Neural progenitor cell (in vitro differentiated cells): ENCODE results near the gene PTPRN2. TPM values are rescaled to one million over a fixed set of nuclear protein-coding genes. Genes with fewer than 3 reads are reported as not detected.
"Not testable (repeated sequence)": the region's sequence is repeated elsewhere in the genome, so short reads cannot be mapped to it uniquely, and the experiment has no call there.

ENCODE experiments used
- DNase-seq: peaks from one replicate; pipeline ENCODE4 v3.0.0-alpha.2; 2016; ENCODE audit warnings: low spot score
- H2AFZ ChIP-seq: fragments of 200-600 bp; sonication (generic); replicated peaks from 2 replicates; pipeline ENCODE4 v1.6.1; 2016; ENCODE audit warnings: antibody characterized with exemption
- H3F3A ChIP-seq: fragments of 200-600 bp; sonication (generic); 2 replicates; pipeline ENCODE4 v1.6.1; 2016; ENCODE audit warnings: antibody characterized with exemption, low read depth
- H3K27ac ChIP-seq: fragments of 200-600 bp; sonication (generic); 2 replicates; pipeline ENCODE4 v1.5.1; 2016; ENCODE audit warnings: mild to moderate bottlenecking
- H3K27me3 ChIP-seq: fragments of 200-600 bp; sonication (generic); 2 replicates; pipeline ENCODE4 v1.6.1; 2016; ENCODE audit warnings: mild to moderate bottlenecking, moderate library complexity
- H3K36me3 ChIP-seq: fragments of 200-600 bp; sonication (generic); 2 replicates; pipeline ENCODE4 v1.5.1; 2016
- H3K4me1 ChIP-seq: fragments of 200-600 bp; sonication (generic); 2 replicates; pipeline ENCODE4 v1.6.1; 2016; ENCODE audit warnings: mixed run types
- H3K4me2 ChIP-seq: fragments of 200-600 bp; sonication (generic); 2 replicates; pipeline ENCODE4 v1.6.1; 2016
- H3K4me3 ChIP-seq: fragments of 200-600 bp; sonication (generic); 2 replicates; pipeline ENCODE4 v1.5.1; 2016
- H3K79me2 ChIP-seq: fragments of 200-600 bp; sonication (generic); 2 replicates; pipeline ENCODE4 v1.6.1; 2016; ENCODE audit warnings: low read depth
- H3K9ac ChIP-seq: fragments of 200-600 bp; sonication (generic); 2 replicates; pipeline ENCODE4 v1.6.1; 2016
- H3K9me3 ChIP-seq: fragments of 200-600 bp; sonication (generic); 2 replicates; pipeline ENCODE4 v1.5.1; 2016; ENCODE audit warnings: low read depth
- H4K20me1 ChIP-seq: fragments of 200-600 bp; sonication (generic); 2 replicates; pipeline ENCODE4 v1.6.1; 2016; ENCODE audit warnings: low read depth
- H3K27ac Mint-ChIP-seq: 3 replicates; pipeline ENCODE4 v1.8.0; 2021; ENCODE audit warnings: mixed read lengths
- H3K27me3 Mint-ChIP-seq: 2 replicates; pipeline ENCODE4 v1.8.0; 2022; ENCODE audit warnings: low read depth, mild to moderate bottlenecking, inconsistent platforms, moderate library complexity, mixed read lengths; ENCODE audit not compliant: insufficient read depth
- H3K36me3 Mint-ChIP-seq: 3 replicates; pipeline ENCODE4 v1.8.0; 2021; ENCODE audit warnings: mixed read lengths
- H3K4me1 Mint-ChIP-seq: 3 replicates; pipeline ENCODE4 v1.8.0; 2021; ENCODE audit warnings: mixed read lengths
- H3K4me3 Mint-ChIP-seq: 3 replicates; pipeline ENCODE4 v1.8.0; 2021; ENCODE audit warnings: mild to moderate bottlenecking, moderate library complexity, mixed read lengths
- H3K9me3 Mint-ChIP-seq: 3 replicates; pipeline ENCODE4 v1.8.0; 2020; ENCODE audit warnings: mixed read lengths
- EZH2 ChIP-seq: fragments of 200-600 bp; sonication (generic); IDR thresholded peaks from 2 replicates; pipeline ENCODE4 v1.6.1; 2017; ENCODE audit warnings: antibody characterized with exemption, mild to moderate bottlenecking, moderate library complexity
- EZH2phosphoT487 ChIP-seq: fragments of 200-600 bp; sonication (generic); IDR thresholded peaks from 2 replicates; pipeline ENCODE4 v1.6.1; 2017; ENCODE audit warnings: antibody characterized with exemption
- total RNA-seq: library from RNA; depleted of rRNA; stranded (reverse); fragments of >200 nt; gene quantifications from 2 replicates; pipeline ENCODE4 v1.2.3, GENCODE V29; 2015; ENCODE audit warnings: low replicate concordance
- TF ChIP-seq, protein P1 (sequence below): fragments of 200-600 bp; sonication (generic); IDR thresholded peaks from 2 replicates; pipeline ENCODE4 v1.5.1; 2017; ENCODE audit warnings: antibody characterized with exemption, mild to moderate bottlenecking

PTPRN2 gene
- total RNA-seq, 1 donor from 2014 or later, result 3.0 TPM

DNA sequence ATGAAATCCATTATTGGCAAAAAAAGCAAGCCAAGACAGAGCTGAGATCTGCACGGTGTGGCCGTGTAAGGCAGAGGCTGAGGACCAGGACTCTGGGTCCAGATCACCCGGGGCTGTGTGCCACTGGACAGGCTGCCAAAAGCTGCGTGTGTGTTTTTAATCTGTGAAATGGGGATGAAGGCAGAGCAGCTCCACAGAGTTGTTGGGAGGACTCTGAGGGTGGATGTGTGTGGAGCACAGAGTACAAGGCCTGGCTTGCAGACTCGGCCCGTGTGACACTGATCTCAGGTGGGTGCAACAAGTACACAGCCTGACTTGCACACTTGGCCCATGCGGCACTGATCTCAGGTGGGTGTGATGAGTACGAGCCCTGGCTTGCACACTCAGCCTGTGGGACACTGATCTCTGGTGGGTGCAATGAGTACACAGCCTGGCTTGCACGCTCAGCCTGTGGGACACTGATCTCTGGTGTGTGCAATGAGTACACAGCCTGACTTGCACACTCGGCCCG is 921.0 kb downstream of the PTPRN2 start:
- Mint-ChIP-seq H3K9me3 (no peaks in the 10 kb centered on the region), H3K36me3 (peaks cover 32% of the 10 kb centered on the region)

DNA sequence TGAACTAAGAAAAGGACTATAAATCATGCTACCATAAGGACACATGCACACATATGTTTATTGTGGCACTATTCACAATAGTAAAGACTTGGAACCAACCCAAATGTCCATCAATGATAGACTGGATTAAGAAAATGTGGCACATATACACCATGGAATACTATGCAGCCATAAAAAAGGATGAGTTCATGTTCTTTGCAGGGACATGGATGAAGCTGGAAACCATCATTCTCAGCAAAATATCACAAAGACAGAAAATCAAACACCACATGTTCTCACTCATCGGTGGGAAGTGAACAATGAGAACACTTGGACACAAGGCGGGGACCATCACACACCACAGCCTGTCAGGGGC is 922.0 kb downstream of the PTPRN2 start:
- not testable (repeated sequence) for H3K4me3 Mint-ChIP-seq, H3K4me2 ChIP-seq
- H3K36me3 Mint-ChIP-seq, result peaks cover 32% of the 10 kb centered on the region

More for the DNA sequence above, 921.0 kb downstream of the PTPRN2 start:
- Histone ChIP-seq H4K20me1 (peaks cover 9% of the 10 kb centered on the region), H3K27me3 (peaks cover 23% of the 10 kb centered on the region), H3K4me3 (no peak overlapping the region), H3K36me3 (no peaks in the 10 kb centered on the region), H3K4me1 (peaks cover 33% of the 10 kb centered on the region), H3K9me3 (no peaks in the 10 kb centered on the region), H3K79me2 (no peaks in the 10 kb centered on the region), H2AFZ (no peak overlapping the region), H3K4me2 (no peak overlapping the region), H3F3A (peaks cover 13% of the 10 kb centered on the region), H3K9ac (no peak overlapping the region), H3K27ac (no peak overlapping the region)
- Mint-ChIP-seq H3K4me1 (peaks cover 50% of the 10 kb centered on the region), H3K27me3 (peaks cover 8% of the 10 kb centered on the region), H3K27ac (peak overlapping the region; percentile 10), H3K4me3 (no peak overlapping the region)
- DNase-seq, result no peak
- TF ChIP-seq EZH2 (no peak), EZH2phosphoT487 (no peak)
- TF ChIP-seq, protein P1, sequence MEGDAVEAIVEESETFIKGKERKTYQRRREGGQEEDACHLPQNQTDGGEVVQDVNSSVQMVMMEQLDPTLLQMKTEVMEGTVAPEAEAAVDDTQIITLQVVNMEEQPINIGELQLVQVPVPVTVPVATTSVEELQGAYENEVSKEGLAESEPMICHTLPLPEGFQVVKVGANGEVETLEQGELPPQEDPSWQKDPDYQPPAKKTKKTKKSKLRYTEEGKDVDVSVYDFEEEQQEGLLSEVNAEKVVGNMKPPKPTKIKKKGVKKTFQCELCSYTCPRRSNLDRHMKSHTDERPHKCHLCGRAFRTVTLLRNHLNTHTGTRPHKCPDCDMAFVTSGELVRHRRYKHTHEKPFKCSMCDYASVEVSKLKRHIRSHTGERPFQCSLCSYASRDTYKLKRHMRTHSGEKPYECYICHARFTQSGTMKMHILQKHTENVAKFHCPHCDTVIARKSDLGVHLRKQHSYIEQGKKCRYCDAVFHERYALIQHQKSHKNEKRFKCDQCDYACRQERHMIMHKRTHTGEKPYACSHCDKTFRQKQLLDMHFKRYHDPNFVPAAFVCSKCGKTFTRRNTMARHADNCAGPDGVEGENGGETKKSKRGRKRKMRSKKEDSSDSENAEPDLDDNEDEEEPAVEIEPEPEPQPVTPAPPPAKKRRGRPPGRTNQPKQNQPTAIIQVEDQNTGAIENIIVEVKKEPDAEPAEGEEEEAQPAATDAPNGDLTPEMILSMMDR, result no peak

DNA sequence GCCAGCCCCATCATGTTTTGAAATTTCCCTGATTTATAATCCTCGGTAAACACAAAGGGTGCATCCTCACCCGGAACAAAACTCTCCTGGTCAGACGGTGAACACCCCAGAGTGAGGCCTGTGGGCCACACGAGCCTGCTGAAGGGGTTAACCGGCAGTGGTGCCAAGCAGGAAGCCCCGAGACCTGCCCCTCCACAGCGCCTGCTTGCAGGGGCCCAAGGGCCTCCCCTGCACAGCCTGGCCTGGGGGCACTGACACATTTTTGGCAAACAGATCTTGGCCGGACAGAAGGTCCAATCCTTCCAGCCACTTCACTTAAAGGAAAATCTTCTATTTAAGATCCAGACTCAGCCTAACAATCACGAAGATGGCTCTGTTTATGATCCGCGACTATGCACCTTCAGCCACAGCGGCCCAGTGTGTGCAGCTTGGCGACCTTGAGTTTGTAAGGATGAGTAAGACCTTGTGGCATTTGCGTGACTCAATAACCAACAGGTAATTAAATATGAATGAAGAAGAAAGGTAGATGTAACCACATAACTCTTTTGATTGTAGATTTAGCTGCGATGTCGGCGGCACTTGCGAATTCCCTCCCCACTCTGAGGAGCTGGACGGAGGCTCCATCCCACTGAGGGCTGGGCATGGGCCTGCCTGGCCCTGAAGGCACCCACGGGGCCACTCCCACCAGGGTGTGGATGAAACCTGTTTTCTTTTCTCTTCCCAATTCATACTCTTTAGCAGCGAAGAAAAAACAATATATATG is 922.6 kb downstream of the PTPRN2 start:
- peaks cover 39% of the 10 kb centered on the region for H3K4me1 Mint-ChIP-seq
- no peak for DNase-seq
- H3K27ac Mint-ChIP-seq, result no peak overlapping the region
- H3K27me3 ChIP-seq, result peaks cover 16% of the 10 kb centered on the region
- H3K9me3 Mint-ChIP-seq, result no peaks in the 10 kb centered on the region
- no peaks in the 10 kb centered on the region for H3K36me3 ChIP-seq
- H3K4me3 ChIP-seq, result no peak overlapping the region
- no peak overlapping the region for H3K27ac ChIP-seq
- no peak overlapping the region for H2AFZ ChIP-seq
- peaks cover 33% of the 10 kb centered on the region for H3K36me3 Mint-ChIP-seq
- no peak overlapping the region for H3K4me3 Mint-ChIP-seq
- no peak overlapping the region for H3K4me2 ChIP-seq
- TF ChIP-seq EZH2phosphoT487 (no peak), EZH2 (no peak)
- TF ChIP-seq, protein P1, result no peak
- H3F3A ChIP-seq, result no peaks in the 10 kb centered on the region
- H4K20me1 ChIP-seq, result peaks cover 9% of the 10 kb centered on the region
- no peaks in the 10 kb centered on the region for H3K9me3 ChIP-seq
- no peak overlapping the region for H3K9ac ChIP-seq
- peaks cover 6% of the 10 kb centered on the region for H3K27me3 Mint-ChIP-seq
- H3K4me1 ChIP-seq, result peaks cover 17% of the 10 kb centered on the region
- H3K79me2 ChIP-seq, result no peaks in the 10 kb centered on the region

More for the DNA sequence above, 922.0 kb downstream of the PTPRN2 start:
- not testable (repeated sequence) for H3K36me3 ChIP-seq, H3K9me3 Mint-ChIP-seq, H3K27me3 Mint-ChIP-seq, H3K27ac ChIP-seq, H3K27ac Mint-ChIP-seq, H3K4me3 ChIP-seq, H4K20me1 ChIP-seq, H3F3A ChIP-seq, H3K9ac ChIP-seq, H2AFZ ChIP-seq, H3K79me2 ChIP-seq, DNase-seq, H3K9me3 ChIP-seq
- H3K27me3 ChIP-seq, result peaks cover 21% of the 10 kb centered on the region
- peaks cover 40% of the 10 kb centered on the region for H3K4me1 Mint-ChIP-seq
- H3K4me1 ChIP-seq, result peaks cover 23% of the 10 kb centered on the region

DNA sequence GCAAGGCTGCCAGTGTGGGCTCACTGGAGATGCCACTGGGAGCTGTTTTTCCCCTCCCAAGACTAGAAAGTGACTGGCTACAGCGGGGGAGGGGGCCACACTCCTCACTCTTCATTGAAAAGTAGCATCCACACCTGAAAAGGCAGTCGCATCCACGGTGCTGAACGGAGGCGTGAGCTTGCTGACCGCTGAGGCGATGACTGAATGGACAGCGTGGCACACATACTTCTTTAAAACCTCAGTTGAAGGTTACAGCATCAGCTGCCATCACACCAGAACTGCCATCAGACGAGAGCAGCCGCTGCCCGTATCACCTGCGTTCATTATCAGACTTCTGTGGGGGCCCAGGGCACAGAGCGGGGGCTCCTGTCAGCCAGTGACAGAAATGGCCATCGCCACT is 923.6 kb downstream of the PTPRN2 start:
- Histone ChIP-seq H3K4me2 (no peak overlapping the region), H4K20me1 (peaks cover 4% of the 10 kb centered on the region), H3K27ac (no peak overlapping the region), H3K27me3 (peaks cover 5% of the 10 kb centered on the region), H3K4me1 (peaks cover 13% of the 10 kb centered on the region), H3K36me3 (no peaks in the 10 kb centered on the region), H3K4me3 (no peak overlapping the region), H3F3A (no peaks in the 10 kb centered on the region), H3K9ac (no peak overlapping the region), H3K9me3 (no peaks in the 10 kb centered on the region), H3K79me2 (no peaks in the 10 kb centered on the region), H2AFZ (no peak overlapping the region)
- H3K27me3 Mint-ChIP-seq, result peaks cover 7% of the 10 kb centered on the region
- no peak overlapping the region for H3K27ac Mint-ChIP-seq
- no peaks in the 10 kb centered on the region for H3K9me3 Mint-ChIP-seq
- TF ChIP-seq, protein P1, result no peak
- TF ChIP-seq EZH2 (no peak), EZH2phosphoT487 (no peak)
- no peak for DNase-seq
- peaks cover 34% of the 10 kb centered on the region for H3K4me1 Mint-ChIP-seq
- H3K36me3 Mint-ChIP-seq, result peaks cover 35% of the 10 kb centered on the region
- no peak overlapping the region for H3K4me3 Mint-ChIP-seq
